ENCODE data around the gene TBCA.
"Not testable (repeated sequence)": the region's sequence is repeated elsewhere in the genome, so short reads cannot be mapped to it uniquely, and the experiment has no call there.

TBCA gene

GRCh38 chr5:77771452-77771851 lies 4.7 kb downstream of the TBCA start:
- no peak for DNase-seq

- no peak for DNase-seq
Measured at GRCh38 chr5:77770293-77771005, 5.7 kb downstream of the TBCA start.

- no peak for DNase-seq
Measured at GRCh38 chr5:77768978-77769377, 7.2 kb downstream of the TBCA start.

- no peak for DNase-seq
Measured at GRCh38 chr5:77767301-77767700, 8.8 kb downstream of the TBCA start.

GRCh38 chr5:77761606-77762005 lies 14.5 kb downstream of the TBCA start:
- DNase-seq = no peak

GRCh38 chr5:77758141-77758938 lies 17.8 kb downstream of the TBCA start:
- DNase-seq = no peak

- DNase-seq = no peak
Measured at GRCh38 chr5:77751328-77752023, 24.7 kb downstream of the TBCA start.

GRCh38 chr5:77750928-77751327 lies 25.2 kb downstream of the TBCA start:
- DNase-seq = not testable (repeated sequence)

GRCh38 chr5:77748160-77748559 lies 28.0 kb downstream of the TBCA start:
- DNase-seq = no peak

GRCh38 chr5:77744116-77744515 lies 32.0 kb downstream of the TBCA start:
- no peak for DNase-seq

- DNase-seq = no peak
Measured at GRCh38 chr5:77743181-77743580, 33.0 kb downstream of the TBCA start.

- no peak for DNase-seq
Measured at GRCh38 chr5:77741608-77742007, 34.5 kb downstream of the TBCA start.

GRCh38 chr5:77734885-77735284 lies 41.3 kb downstream of the TBCA start:
- DNase-seq = no peak

- DNase-seq = no peak
Measured at GRCh38 chr5:77733130-77733529, 43.0 kb downstream of the TBCA start.

GRCh38 chr5:77727190-77727589 lies 48.9 kb downstream of the TBCA start:
- no peak for DNase-seq

- no peak for DNase-seq
Measured at GRCh38 chr5:77725616-77726015, 50.5 kb downstream of the TBCA start.

- no peak for DNase-seq
Measured at GRCh38 chr5:77724934-77725333, 51.2 kb downstream of the TBCA start.

GRCh38 chr5:77719666-77720363 lies 56.3 kb downstream of the TBCA start:
- DNase-seq = no peak

GRCh38 chr5:77718934-77719610 lies 57.1 kb downstream of the TBCA start:
- DNase-seq = no peak

- no peak for DNase-seq
Measured at GRCh38 chr5:77709993-77710685, 66.0 kb downstream of the TBCA start.

GRCh38 chr5:77709340-77709739 lies 66.8 kb downstream of the TBCA start:
- no peak for DNase-seq

GRCh38 chr5:77707791-77708190 lies 68.3 kb downstream of the TBCA start:
- DNase-seq = no peak

Data from NCI-H1694 treated with DMSO at 0.1 percent for 48 hours (cell line).